Fibroblast of the aortic adventitia (primary cell): Measurements from ENCODE around the gene ACTR10. TPM values are rescaled to one million over a fixed set of nuclear protein-coding genes. Genes with fewer than 3 reads are reported as not detected.

Experiments
- DNase-seq: peaks from one replicate; pipeline ENCODE4 v3.0.0-alpha.2; 2010; ENCODE audit warnings: low read depth
- H3K4me3 ChIP-seq: 2 replicates; pipeline ENCODE4 v1.5.1; 2011; ENCODE audit warnings: low read depth, mild to moderate bottlenecking, control low read depth, low read length, moderate library complexity
- total RNA-seq: library from RNA; depleted of rRNA; stranded (reverse); fragments of >200 nt; gene quantifications from 2 replicates; pipeline ENCODE4 v1.2.3, GENCODE V29; 2012; ENCODE audit warnings: low replicate concordance
- TF ChIP-seq, protein P1 (sequence below): IDR thresholded peaks from 2 replicates; pipeline ENCODE4 v1.5.1; 2011; ENCODE audit warnings: mild to moderate bottlenecking, low read length, control low read depth, inconsistent platforms; ENCODE audit not compliant: insufficient read depth

Gene ACTR10
- total RNA-seq, 1 donor, result 92.7 TPM

DNA sequence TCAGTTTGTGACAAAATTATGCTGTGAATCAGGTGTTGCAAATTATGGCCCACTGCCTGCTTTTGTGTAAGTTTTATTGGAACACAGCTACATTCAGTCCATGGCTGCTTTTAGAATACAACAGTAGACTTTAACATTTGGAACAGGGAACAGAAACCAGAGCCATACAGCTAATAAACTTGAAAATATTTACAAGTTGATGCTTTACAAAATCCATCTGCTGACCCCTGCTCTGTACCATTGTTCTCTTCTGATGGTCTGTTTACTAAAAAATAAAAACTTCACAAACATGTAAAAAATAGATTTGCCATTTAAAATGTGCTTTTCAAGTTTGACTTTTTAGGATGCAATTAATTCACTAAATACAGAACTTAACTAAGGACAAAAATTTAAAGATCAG lies 65.5 kb downstream of the ACTR10 start:
- no peak for DNase-seq
- no peak overlapping the region for H3K4me3 ChIP-seq
- TF ChIP-seq, protein P1, sequence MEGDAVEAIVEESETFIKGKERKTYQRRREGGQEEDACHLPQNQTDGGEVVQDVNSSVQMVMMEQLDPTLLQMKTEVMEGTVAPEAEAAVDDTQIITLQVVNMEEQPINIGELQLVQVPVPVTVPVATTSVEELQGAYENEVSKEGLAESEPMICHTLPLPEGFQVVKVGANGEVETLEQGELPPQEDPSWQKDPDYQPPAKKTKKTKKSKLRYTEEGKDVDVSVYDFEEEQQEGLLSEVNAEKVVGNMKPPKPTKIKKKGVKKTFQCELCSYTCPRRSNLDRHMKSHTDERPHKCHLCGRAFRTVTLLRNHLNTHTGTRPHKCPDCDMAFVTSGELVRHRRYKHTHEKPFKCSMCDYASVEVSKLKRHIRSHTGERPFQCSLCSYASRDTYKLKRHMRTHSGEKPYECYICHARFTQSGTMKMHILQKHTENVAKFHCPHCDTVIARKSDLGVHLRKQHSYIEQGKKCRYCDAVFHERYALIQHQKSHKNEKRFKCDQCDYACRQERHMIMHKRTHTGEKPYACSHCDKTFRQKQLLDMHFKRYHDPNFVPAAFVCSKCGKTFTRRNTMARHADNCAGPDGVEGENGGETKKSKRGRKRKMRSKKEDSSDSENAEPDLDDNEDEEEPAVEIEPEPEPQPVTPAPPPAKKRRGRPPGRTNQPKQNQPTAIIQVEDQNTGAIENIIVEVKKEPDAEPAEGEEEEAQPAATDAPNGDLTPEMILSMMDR, result no peak

DNA sequence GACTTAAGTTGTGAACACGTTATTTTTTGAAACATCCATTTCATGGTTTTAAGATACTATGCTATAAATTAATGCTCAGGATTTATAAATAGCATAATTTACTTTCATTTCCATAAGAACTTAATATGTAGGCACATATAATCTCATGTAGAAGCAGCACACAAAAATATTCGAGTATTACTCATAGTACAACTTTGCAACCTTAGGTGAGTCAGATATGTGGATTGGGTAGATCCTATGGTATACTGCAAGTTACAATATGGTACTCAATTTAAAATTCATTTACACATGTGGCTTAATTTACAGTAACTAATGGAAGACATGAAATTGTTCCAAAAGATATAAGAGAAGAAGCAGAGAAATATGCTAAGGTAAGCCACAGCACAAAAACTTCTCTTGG lies 70.7 kb downstream of the ACTR10 start:
- no peak for DNase-seq
- TF ChIP-seq, protein P1, result no peak
- H3K4me3 ChIP-seq, result no peak overlapping the region

DNA sequence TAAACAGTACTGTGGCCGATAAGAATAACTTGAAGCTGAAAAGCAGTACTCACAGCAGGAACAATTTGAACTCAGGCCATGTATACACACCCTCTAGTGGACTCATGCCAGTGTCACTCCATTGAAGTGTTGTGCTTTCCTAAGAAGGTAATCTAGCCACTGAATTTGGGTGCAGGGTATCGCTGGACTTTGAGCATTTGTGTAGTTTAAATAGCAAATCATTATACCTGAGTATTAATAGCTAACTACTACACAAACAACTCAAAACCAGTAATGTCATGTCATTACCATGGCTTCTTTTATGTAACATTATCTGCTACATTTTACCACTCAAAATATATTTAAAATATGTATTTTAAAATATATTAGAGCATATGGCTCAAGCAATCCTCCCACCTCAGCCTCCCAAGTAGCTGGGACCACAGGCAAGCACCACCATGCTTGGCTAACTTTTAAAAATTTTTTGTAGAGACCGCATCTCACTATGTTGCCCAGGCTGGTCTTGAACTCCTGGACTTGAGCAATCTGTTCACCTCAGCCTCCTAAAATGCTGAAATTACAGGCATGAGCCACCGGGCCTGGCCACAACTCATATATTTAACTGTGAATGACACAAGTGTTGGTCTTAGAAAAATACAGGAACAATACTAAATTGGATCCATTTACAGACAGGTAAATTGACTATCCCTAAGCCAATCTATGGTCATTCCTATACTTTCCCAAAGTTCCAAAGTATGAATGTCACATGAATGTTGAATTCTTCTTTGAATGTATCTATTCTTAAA lies 72.8 kb downstream of the ACTR10 start:
- no peak overlapping the region for H3K4me3 ChIP-seq
- peak; percentile 48 for DNase-seq
- TF ChIP-seq, protein P1, result peak; percentile 18

DNA sequence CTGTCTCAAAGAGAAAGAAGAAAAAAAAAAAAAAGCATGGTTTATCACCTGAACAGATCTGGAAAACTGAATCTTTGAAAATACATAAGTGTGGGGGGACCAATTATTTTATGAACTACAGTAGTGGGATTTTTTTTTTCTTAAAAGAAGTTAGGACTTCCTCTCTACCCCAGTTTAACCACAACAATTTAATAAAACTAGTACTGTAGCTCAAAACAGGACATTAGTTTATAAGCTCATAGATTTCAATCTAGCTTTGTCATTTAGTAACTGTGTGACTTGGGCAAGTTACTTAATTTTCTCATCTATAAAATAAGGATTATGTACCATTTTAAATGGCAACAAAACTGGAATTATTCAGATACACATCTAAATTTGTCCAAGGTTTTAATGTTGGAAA lies 74.9 kb downstream of the ACTR10 start:
- TF ChIP-seq, protein P1, result no peak

DNA sequence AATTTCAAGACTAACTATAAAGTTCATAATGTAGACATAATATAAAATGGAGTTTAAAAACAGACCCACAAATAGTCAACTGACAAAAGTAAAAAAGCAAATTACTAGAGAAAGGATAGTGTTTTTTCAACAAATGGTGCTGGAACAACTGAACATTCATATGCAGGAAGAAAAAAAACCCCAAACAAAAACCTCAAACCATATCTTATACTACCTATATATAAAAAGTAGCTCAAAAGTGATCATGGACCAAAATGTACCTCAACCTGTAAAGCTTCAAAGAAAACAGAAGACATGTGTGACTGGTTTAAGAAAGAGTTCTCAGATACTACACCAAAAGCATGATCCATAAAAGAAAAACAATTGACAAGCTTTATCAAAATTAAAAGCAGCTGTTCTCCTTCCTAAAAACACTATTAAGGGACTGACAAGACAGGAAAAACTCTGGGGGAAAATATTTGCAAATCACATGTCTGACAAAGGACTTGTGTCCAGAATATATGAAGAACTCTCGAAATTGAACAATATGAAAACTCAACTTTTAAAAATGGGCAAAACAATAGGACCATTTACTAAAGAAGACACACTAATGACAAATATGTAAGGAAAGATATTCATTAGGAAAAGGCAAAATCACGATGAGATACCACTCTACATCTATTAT lies 75.7 kb downstream of the ACTR10 start:
- TF ChIP-seq, protein P1, result no peak
- no peak for DNase-seq
- H3K4me3 ChIP-seq, result no peak overlapping the region

More for the DNA sequence above, 74.9 kb downstream of the ACTR10 start:
- no peak for DNase-seq
- no peak overlapping the region for H3K4me3 ChIP-seq

DNA sequence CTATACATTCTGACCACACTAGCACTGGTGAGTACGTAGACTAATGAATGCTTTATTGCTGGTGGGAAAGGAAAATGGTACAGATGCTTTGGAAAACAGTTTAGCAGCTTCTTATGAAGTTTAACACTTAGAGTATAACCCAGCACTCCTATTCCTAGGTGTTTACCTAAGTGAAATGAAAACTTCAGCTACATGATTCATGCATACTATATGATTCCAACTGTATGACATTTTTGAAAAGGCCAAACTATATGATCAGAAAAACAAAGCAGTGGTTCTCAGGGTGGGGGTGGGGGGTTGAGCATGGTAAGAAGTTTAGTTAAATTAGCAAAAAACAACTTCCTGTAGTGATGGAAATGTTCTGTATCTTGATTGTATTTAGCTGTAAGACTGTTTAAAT lies 76.3 kb downstream of the ACTR10 start:
- TF ChIP-seq, protein P1, result no peak
- no peak for DNase-seq
- no peak overlapping the region for H3K4me3 ChIP-seq
